Stimulated activated CD8-positive, alpha-beta memory T cell treated with anti-CD3 and anti-CD28 coated beads, Interleukin-4, amount 100 ng/mL, for 4 hours (primary cell): Measurements from ENCODE around the gene FCER2.

Source experiments
- DNase-seq, 2 donors: peaks; one replicate each; pipeline ENCODE4 v3.0.0-alpha.2; 2020; ENCODE audit warnings: low read depth in 2 of 2, low spot score in 1 of 2

The FCER2 gene

GRCh38 chr19:7678971-7679751, 22.8 kb downstream of the FCER2 start:
- peak in 1 of 2 donors; percentile 47 for DNase-seq

GRCh38 chr19:7677669-7678311, 24.1 kb downstream of the FCER2 start:
- no peak for DNase-seq

- DNase-seq: no peak
Observed at GRCh38 chr19:7676854-7677253, 25.1 kb downstream of the FCER2 start, which contains the start of gene MCEMP1. TSS of gene MCEMP1 (plus strand) at chr19:7677090. CDS start at chr19:7677121, 31 bp downstream.

DNA sequence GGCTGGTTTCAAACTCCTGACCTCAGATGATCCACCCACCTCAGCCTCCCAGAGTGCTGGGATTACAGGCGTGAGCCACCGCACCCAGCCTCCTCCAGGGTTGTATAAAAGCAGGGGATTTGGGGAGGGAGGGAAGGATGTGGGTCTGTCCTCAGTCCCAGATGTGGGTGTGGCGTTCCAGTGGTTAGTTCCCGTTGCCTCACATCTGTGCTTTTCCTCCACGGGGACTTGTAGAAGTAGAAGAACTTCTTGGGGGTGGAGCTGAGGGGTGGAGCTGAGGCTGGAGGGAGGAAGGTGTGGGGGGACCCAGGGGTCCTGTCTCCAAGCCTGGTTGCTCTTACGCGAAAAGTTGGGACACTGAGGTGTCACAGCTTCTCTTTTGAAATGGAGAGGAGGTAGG, 25.6 kb downstream of the FCER2 start:
- DNase-seq: no peak

DNA sequence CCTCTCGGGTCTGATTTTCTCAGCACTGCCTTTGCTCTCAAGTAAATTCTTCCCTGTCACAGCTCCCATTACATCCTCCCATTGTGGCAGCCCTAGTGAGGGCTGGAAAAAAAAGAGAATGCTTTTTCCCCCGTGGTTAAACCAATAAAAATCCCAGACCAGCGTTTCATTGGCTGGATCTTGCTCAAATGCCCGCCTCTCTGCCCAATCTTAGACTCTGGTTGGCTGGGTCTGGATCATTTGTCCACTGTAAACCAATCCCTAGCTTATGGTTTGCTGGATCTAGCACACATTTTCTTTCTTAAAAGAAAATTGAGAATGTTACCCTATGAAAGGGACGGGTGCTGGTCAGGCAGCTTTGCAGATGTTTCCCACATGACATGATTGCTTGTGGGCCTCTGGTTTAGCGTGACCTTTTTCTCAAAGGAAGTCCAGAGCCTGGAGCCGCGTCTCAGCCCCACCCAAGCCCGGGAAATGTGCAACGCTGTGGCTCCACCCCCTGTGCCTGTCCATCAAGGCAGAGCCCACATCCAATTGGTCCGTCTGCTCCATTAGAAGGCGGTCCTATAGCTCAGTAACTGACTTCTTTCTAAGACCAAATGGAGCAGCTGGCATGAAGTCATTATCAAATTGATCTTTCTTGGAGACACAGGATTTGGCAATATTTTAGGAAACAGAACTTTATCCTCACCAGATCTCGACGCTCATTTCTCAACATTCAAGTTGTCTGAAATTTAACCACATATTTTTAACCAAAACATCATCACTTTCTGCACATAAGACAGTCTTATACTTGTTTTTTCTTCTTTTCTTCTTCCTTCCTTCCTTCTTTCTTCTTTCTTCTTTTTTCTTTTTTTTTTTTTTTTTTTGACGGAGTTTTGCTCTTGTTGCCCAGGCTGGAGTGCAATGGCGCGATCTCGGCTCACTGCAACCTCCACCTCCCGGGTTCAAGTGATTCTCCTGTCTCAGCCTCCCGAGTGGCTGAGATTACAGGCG, 27.6 kb downstream of the FCER2 start:
- DNase-seq: no peak

DNA sequence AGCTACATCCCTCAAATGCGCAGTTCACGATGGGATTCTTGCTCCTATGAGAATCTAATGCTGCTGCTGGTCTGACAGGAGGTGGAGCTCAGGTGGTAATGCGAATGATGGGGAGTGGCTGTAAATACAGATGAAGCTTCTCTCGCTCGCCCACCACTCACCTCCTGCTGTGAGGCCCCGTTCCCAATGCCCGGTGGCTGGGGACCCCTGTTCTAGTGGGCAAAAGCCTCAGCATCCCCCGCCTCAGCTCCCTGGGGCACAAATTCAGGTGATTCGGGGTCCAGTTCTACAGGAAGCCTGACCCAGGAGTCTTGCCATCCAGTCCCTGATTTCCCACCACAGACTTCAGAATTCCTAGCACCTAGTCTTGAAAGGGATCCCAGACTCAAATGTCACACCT, 29.4 kb downstream of the FCER2 start:
- no peak for DNase-seq

DNA sequence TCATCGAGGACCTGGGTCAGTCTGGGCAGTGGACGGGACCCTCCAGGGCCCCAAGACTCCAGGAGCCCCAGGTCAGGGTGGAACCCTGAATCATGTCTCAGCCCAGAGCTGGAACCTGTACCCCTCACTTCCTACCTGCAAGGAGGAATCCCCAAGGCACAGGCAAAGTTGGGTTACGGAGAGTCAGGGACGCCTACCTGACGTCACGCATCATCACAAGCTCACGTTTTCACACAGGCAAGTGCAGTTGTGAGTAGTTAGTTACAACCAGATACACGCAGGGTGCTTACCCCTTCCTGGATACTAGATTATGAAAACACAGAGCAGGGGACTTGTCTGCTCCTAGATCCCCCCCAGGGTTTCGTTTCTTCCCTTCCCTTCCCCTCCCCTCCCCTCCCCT, 31.1 kb downstream of the FCER2 start:
- DNase-seq: no peak

DNA sequence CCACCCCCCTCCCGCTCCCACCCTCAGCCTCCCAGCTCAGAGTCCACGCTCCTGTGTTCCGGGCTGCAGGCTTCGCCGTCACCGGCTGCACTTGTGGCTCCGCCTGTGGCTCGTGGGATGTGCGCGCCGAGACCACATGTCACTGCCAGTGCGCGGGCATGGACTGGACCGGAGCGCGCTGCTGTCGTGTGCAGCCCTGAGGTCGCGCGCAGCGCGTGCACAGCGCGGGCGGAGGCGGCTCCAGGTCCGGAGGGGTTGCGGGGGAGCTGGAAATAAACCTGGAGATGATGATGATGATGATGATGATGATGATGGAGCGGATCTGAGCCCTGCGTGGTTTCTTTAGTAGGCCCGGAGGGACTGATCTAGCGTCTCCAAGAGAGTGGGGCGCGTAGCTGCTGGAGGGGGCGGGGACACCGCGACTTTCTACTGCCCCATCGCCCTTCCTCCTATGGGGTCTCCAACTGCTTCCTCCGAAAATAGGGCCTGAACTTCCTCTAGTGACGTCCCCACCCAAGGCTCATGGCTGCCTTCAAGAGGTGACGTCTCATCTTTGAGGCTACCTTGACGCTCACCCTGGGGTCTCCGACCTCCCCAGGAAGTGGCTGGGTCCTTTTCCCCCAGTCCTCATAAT, 31.7 kb downstream of the FCER2 start:
- no peak for DNase-seq

GRCh38 chr19:7669641-7670040, 32.3 kb downstream of the FCER2 start:
- no peak for DNase-seq

DNA sequence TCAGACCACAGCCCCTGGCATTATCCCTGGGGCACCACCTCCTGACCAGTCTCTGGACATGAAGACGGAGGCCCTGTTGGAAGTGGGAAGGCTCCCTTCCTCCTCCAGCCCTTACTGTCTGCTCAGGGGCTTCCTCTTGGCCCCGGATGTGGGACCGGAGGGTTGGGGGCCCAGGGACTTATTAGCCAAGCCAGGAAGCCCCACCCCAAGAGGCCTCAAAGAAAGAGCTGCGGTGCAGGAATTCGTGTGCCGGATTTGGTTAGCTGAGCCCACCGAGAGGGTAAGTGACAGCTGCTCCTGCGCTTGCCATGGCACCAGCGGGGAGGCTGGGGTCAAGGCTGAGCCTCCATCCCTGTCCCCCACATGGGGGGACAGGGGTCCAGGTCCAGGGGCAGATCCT, 33.1 kb downstream of the FCER2 start, which contains the start of gene RETN:
Gene RETN (plus strand): TSS at position 208 of the 400 bp plus-strand sequence. CDS start 278 bp downstream, outside the sequence.
- no peak for DNase-seq

DNA sequence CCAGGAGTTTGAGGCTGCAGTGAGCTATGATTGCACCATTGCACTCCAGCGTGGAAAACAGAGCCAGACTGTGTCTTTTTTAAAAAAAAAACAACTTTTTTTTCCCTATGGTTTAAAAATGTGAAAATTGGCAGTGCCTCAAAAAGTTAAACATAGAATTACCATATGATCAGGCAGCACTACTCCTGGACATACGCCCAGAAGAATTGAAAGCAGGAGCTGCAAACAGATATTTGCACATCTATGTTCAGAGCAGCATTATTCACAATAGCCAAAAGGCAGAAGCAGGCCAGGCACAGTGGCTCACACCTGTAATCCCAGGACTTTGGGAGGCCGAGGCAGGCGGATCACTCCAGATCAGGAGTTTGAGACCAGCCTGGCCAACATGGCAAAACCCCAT, 36.9 kb downstream of the FCER2 start:
- no peak for DNase-seq

DNA sequence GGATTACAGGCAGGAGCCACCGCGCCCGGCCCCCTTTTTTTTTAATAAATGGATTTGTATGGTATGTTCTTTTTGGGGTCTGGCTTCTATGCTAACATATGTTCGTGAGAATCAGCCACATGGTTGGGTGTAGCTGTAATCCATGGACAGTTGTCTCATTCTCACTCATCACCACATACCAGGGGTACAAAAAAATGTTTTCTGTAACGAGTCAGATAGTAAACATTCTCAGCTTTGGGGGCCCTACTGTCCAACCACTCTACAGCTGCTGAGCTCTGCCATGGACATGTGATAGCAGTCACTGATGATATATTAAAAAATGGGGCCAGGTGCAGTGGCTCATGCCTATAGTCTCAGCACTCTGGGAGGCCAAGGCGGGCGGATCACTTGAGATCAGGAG, 38.2 kb downstream of the FCER2 start:
- DNase-seq: no peak

GRCh38 chr19:7662657-7663056, 39.3 kb downstream of the FCER2 start:
- DNase-seq: no peak

GRCh38 chr19:7661744-7662538, 40.0 kb downstream of the FCER2 start:
- no peak for DNase-seq

- DNase-seq: no peak
Observed at GRCh38 chr19:7658219-7658686, 43.7 kb downstream of the FCER2 start.

GRCh38 chr19:7657131-7657751, 44.7 kb downstream of the FCER2 start:
- DNase-seq: no peak

GRCh38 chr19:7655581-7655980, 46.4 kb downstream of the FCER2 start:
- no peak for DNase-seq

GRCh38 chr19:7654401-7654800, 47.5 kb downstream of the FCER2 start:
- DNase-seq: no peak

GRCh38 chr19:7652061-7652641, 49.8 kb downstream of the FCER2 start:
- peak; percentile 71 to 77 for DNase-seq
